ENCODE data around the gene MBNL1.

Gene MBNL1

GRCh38 chr3:152225201-152225600 is 43.5 kb upstream of the MBNL1 start:
- ATAC-seq: peak; percentile 32; the same call in 2 of the 3 replicates

GRCh38 chr3:152226176-152226575 is 42.6 kb upstream of the MBNL1 start:
- no peak for ATAC-seq
- TF ChIP-seq PATZ1 (CRISPR knock-in tag; IDR thresholded peaks at IDR 0.05; ENCODE audit: borderline replicate concordance): no peak
- TF ChIP-seq TOX (CRISPR knock-in tag; IDR thresholded peaks at IDR 0.05; ENCODE audit: borderline replicate concordance): no peak
- no peak for TF ChIP-seq TSHZ2 (CRISPR knock-in tag; IDR thresholded peaks at IDR 0.05)
- TF ChIP-seq ZNF8 (CRISPR knock-in tag; IDR thresholded peaks at IDR 0.05): no peak
- TF ChIP-seq SNAI2 (CRISPR knock-in tag; IDR thresholded peaks at IDR 0.05): no peak
- TF ChIP-seq TCF4 (CRISPR knock-in tag; IDR thresholded peaks at IDR 0.05; ENCODE audit: borderline replicate concordance): no peak
- no peak for TF ChIP-seq ESRRG (CRISPR knock-in tag; IDR thresholded peaks at IDR 0.05)
- TF ChIP-seq GLIS3 (CRISPR knock-in tag; IDR thresholded peaks at IDR 0.05): no peak
- no peak for TF ChIP-seq ZFP3 (CRISPR knock-in tag; IDR thresholded peaks at IDR 0.05)
- no peak for TF ChIP-seq ARNTL (CRISPR knock-in tag; IDR thresholded peaks at IDR 0.05; ENCODE audit: borderline replicate concordance, low read depth)
- no peak for TF ChIP-seq CSDC2 (CRISPR knock-in tag; IDR thresholded peaks at IDR 0.05)
- no peak for TF ChIP-seq OSR1 (CRISPR knock-in tag; IDR thresholded peaks at IDR 0.05)
- no peak for TF ChIP-seq ZNF70 (CRISPR knock-in tag; IDR thresholded peaks at IDR 0.05)
- no peak for TF ChIP-seq BACH2 (CRISPR knock-in tag; IDR thresholded peaks at IDR 0.05; ENCODE audit: borderline replicate concordance)
- no peak for TF ChIP-seq ISL1 (CRISPR knock-in tag; IDR thresholded peaks at IDR 0.05)
- no peak for TF ChIP-seq RARB (CRISPR knock-in tag; IDR thresholded peaks at IDR 0.05)
- TF ChIP-seq POU6F1 (CRISPR knock-in tag; IDR thresholded peaks at IDR 0.05; ENCODE audit: borderline replicate concordance, low read depth): no peak
- TF ChIP-seq ZFP30 (CRISPR knock-in tag; IDR thresholded peaks at IDR 0.05): no peak

More at GRCh38 chr3:152225201-152225600, 43.5 kb upstream of the MBNL1 start:
- TF ChIP-seq RARB (CRISPR knock-in tag; IDR thresholded peaks at IDR 0.05): no peak
- TF ChIP-seq TSHZ2 (CRISPR knock-in tag; IDR thresholded peaks at IDR 0.05): no peak
- TF ChIP-seq CSDC2 (CRISPR knock-in tag; IDR thresholded peaks at IDR 0.05): no peak
- TF ChIP-seq PATZ1 (CRISPR knock-in tag; IDR thresholded peaks at IDR 0.05; ENCODE audit: borderline replicate concordance): no peak
- TF ChIP-seq ZNF565 (CRISPR knock-in tag; conservative IDR thresholded peaks at IDR 0.05; ENCODE audit: low read depth): no peak
- no peak for TF ChIP-seq ISL1 (CRISPR knock-in tag; IDR thresholded peaks at IDR 0.05)
- TF ChIP-seq ZNF70 (CRISPR knock-in tag; IDR thresholded peaks at IDR 0.05): no peak
- TF ChIP-seq BACH2 (CRISPR knock-in tag; IDR thresholded peaks at IDR 0.05; ENCODE audit: borderline replicate concordance): no peak
- no peak for TF ChIP-seq ZFP3 (CRISPR knock-in tag; IDR thresholded peaks at IDR 0.05)
- no peak for TF ChIP-seq ARNTL (CRISPR knock-in tag; IDR thresholded peaks at IDR 0.05; ENCODE audit: borderline replicate concordance, low read depth)
- no peak for TF ChIP-seq SNAI2 (CRISPR knock-in tag; IDR thresholded peaks at IDR 0.05)
- no peak for TF ChIP-seq ZFP30 (CRISPR knock-in tag; IDR thresholded peaks at IDR 0.05)
